Left cardiac atrium (tissue), 4 donors: ENCODE results near the gene TXNL4A. TPM values are rescaled to one million over a fixed set of nuclear protein-coding genes. Genes with fewer than 3 reads are reported as not detected.
A peak's percentile ranks its signal among the peaks of the same experiment; 100 is the strongest.
"Not testable (repeated sequence)": the region's sequence is repeated elsewhere in the genome, so short reads cannot be mapped to it uniquely, and the experiment has no call there.

ENCODE experiments used
- ATAC-seq, 2 donors: fragments of 200-7000 bp; cut with Tn5 transposase; one replicate each; pipeline ENCODE4 v1.9.1; 2020; ENCODE audit warnings: mild to moderate bottlenecking in 2 of 2, moderate library complexity in 2 of 2
- DNase-seq: peaks from one replicate; pipeline ENCODE4 v3.0.0-alpha.2; 2020
- intact Hi-C, 2 donors: fragments of 100-400 bp; cut with DNase I; formaldehyde crosslinking; loops; one replicate each; pipeline versions ENCODE4 v1.14.1 to v1.15.1; 2022 to 2023
- total RNA-seq, 2 donors: library from RNA; stranded (reverse); fragmentation: NEBNext Ultra II Directional; extraction: Animal tissue kit (Norgen Biotek cat#: 25700); gene quantifications; one replicate each; pipeline ENCODE4 v1.2.1, GENCODE V29; 2021
- donor health status: DM: no; HTN: yes; CAD: no.
- donor health status: DM: no; HTN: yes; CAD: no; lungs with severe emphysema.
- donor health status: DM: yes; HTN: yes; CAD: no.
- donor health status: Dilated cardiomyopathy.

TXNL4A gene
- total RNA-seq, 2 donors from 2014 or later: 92.0 to 114 TPM

- ATAC-seq: no peak
- no peak for DNase-seq
- intact Hi-C loops: no loop called here
Measured at GRCh38 chr18:79972720-79973119, 15.6 kb downstream of the TXNL4A start.

- ATAC-seq: no peak
- DNase-seq: no peak
- intact Hi-C loops: no loop called here
Measured at GRCh38 chr18:79971986-79972385, 16.4 kb downstream of the TXNL4A start.

DNA sequence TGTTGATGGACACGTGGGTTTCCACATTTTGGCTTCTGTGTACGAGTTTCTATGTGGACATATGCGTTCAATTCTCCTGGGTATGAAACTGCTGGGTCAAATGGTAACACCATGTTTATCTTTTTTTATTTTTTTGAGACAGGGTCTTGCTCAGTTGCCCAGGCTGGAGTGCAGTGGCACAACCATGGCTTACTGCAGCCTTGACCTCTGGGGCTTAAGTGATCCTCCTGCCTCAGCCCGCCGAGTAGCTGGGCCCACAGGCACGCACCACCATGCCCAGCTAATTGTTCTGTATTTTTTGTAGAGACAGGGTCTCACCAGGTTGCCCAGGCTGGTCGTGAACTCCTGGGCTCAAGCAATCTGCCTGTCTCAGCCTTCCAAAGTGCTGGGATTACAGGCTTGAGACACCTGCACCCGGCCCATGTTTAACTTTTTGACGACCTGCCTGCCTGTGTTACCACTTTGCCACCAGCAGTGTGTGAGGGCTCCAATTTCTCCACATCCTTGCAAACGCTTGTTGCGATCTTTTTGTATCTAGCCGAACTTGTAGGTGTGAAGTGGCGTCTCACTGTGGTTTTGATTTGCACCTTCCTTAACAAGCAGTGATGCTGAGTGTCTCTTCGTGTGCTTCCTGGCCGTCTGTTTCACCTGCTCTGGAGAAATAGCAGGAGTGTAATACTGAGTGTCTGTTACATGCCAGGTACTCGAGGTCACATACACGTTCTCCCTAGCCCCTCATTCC lies 17.0 kb downstream of the TXNL4A start:
- intact Hi-C loops: no loop called here
- ATAC-seq (no peak), DNase-seq (no peak)

GRCh38 chr18:79970419-79971133 lies 17.8 kb downstream of the TXNL4A start:
- ATAC-seq: no peak
- intact Hi-C loops: no loop called here

GRCh38 chr18:79965119-79965902 lies 23.1 kb downstream of the TXNL4A start:
- ATAC-seq (peak; percentile 66 to 71), DNase-seq (no peak)
- intact Hi-C loops: no loop called here

More at GRCh38 chr18:79970419-79971133, 17.8 kb downstream of the TXNL4A start:
- DNase-seq: no peak

DNA sequence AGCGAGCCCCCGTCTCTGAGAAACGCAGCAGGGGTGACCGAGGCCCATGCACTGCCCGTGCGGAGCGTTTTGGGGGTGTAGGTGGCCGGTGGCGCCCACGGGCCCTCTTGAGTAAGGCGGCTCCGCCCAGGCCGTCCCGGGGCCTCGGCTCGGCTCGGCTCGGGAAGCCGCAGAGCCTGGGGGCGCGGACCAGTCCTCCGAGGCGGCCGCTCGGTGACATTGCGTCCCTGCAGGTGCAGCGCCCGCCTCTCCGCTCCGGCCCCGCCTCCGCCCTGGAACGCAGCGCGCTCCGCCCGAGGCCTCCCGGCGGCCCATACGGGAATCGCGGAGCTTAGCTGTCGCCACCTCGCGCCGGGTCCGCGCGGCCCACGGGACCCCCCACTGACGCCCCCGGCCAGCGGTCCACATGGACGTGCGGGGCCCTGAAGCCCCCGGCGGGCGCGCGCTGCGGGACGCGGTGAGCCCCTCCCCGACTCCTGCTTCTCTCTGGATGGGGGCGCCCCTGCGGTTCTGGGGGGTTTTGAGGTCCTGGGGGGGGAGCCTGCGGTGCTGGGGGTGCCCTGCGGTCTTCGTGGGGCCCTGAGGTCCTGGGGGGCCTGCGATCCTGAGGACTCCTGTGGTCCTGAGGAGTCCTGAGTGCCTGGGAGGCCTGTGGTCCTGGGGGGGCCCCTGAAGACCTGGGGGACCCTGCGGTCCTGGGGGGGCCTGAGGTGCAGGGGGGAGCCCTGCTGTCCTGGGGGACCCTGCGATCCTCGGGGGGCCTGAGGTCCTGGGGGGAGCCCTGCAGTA lies 23.8 kb downstream of the TXNL4A start, which contains the start of gene HSBP1L1:
HSBP1L1 (plus strand) TSS at position 314 of the 789 bp plus-strand sequence; CDS start at position 407, 93 bp downstream.
- intact Hi-C loops: no loop called here
- peak; percentile 73 for DNase-seq
- ATAC-seq: peak; percentile 86 to 92

DNA sequence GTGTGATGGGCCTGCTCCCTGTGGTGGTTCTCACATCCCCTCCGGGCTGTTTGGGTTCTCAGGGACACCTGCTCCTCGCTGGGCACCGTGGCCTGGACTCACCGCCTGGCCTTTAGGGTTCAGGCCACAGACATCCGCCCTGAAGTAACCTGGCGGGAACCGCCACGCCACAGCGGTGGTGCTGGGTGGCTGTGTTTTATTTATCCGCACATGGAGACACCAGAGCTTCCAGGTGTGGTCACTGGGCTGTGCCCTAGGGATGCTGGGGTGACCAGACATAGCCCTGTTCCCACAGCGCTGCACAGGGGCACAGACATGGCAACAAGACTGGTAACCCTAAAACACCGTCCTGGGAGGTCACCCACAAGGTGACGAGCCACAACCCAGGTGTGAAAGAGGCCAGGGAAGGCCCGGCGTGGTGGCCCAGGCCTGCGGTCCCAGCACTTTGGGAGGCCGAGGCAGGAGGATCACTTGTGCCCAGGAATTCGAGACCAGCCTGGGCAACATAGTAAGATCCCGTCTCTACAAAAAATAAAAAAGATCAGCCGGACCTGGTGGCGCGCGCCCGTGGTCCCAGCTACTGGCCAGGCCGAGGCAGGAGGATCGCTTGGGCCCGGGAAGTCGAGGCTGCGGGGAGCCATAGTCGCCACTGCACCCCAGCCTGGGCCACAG lies 24.6 kb downstream of the TXNL4A start:
- intact Hi-C loops: no loop called here
- ATAC-seq (no peak), DNase-seq (no peak)

DNA sequence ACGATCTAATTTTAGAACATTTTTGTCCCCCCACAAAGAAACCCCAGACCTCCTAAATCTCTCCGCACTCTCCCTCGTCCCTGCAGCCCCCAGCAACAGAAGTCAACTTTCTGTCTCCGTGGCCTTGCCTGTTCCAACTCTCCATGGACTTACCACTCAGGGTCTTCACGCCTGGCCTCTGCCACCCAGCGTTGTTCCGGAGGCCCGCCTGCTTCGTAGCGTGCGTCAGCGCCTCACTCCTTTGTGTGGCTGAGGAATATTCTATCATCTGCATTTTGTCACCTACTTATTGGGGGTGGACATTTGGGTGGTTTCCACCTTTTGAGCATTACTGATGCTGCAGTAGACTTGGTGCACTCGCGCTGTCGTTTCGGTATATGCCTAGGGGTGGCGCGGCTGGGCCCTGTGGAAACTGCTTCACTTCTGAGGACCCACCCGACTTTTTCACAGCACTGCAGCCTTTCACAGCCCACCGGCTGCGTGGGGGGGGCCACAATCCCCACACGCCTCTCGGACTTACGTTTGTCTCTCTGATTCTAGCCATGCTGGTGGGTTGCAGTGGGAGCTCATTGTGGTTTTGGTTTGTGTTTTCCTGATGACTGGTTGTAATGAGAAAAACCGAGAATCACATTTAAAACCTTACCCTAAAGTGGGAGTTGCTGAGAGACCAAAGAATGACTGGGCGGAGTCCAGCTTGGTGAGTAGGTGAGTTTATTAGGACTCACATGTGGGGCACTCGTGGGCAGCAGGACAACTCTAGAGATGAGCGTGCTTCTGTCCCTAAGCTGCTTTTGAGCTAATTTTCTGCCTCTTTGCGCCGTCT lies 25.3 kb downstream of the TXNL4A start:
- intact Hi-C loops: no loop called here
- DNase-seq (no peak), ATAC-seq (no peak)

DNA sequence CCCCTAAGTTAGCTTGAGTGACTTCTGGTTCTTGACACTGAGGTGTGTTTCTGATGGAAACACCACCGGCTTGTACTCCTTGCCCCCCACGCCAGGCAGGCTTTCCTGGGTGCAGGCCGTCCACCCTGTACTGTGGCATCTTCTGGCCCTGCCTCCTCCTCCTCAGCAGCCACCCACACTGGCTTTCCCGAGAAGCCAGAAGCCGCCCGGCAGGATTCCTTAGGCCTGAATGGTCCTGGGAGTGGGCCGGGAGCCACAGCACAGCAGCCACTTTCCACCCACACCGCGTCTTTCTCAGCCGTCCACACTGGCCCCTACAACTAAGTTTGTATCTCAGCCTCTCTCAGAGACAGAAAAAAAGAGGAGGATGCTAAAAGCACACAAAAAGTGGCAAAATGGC lies 26.1 kb downstream of the TXNL4A start:
- no peak for DNase-seq
- intact Hi-C loops: no loop called here
- ATAC-seq: peak in 1 of 2 donors; percentile 3

DNA sequence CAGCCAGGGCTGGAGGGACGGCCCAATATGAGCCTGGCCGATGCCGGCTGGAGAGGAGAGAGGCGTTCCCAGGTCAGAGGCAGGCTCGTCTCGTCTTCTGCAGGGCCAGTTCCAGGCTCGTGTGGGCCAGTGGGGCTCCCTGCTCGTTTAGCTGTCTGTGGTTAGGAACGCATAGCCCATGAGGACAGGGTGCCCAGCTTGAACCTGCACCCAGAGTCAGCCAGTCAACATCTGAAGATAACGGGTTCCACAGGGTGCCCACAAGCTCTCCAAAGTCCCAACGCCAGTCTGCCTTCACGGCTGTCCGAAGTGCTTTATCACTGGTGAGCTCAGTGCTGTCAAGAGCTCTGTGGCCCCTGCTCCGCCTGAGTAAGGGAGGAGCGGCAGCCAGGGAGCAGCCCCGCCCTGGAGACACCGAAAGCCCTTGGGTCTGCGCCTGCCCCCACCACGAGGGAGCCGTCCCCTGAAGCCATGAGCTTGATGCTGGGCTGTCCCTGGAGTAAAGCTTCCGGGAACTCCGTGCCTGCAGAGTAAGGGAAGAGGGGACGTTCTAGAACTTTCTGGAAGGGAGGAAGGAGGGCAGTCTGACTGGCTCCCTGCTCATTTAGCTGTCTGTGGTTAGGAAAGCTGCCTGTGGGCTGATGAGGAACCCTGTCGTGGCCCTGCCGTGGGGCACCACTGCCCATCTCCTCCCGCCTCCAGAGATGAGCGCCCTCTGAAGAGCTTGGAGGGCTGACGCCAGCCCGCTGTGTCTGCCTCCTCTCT lies 26.7 kb downstream of the TXNL4A start:
- DNase-seq (no peak), ATAC-seq (no peak)
- intact Hi-C loops: no loop called here

DNA sequence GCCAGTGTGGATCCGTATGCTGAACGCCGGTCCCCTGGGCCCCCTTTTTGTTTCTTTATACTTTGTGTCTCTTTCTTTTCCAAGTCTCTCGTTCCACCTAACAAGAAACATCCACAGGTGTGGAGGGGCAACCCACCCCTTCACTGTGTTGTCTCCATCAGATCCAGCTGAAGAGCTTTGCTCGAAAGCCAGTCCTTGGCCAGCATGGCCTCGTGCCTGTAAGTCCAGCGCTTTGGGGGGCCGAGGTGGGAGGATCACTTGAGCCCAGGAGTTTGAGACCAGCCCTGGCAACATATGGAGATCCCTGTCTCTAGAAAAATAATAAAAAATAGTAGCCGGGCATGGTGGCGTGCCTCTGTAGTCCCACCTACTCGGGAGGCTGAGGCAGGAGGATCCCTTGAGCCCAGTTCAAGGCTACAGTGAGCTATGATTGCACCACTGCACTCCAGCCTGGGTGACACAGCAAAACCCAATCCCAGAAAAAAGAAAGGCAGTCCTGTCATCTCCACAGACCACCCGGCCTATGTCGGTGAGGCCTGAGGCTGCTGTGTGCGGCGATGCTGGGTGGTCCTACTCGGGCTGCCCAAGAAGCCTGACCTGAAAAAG lies 27.3 kb downstream of the TXNL4A start:
- ATAC-seq (no peak), DNase-seq (no peak)
- intact Hi-C loops: no loop called here

DNA sequence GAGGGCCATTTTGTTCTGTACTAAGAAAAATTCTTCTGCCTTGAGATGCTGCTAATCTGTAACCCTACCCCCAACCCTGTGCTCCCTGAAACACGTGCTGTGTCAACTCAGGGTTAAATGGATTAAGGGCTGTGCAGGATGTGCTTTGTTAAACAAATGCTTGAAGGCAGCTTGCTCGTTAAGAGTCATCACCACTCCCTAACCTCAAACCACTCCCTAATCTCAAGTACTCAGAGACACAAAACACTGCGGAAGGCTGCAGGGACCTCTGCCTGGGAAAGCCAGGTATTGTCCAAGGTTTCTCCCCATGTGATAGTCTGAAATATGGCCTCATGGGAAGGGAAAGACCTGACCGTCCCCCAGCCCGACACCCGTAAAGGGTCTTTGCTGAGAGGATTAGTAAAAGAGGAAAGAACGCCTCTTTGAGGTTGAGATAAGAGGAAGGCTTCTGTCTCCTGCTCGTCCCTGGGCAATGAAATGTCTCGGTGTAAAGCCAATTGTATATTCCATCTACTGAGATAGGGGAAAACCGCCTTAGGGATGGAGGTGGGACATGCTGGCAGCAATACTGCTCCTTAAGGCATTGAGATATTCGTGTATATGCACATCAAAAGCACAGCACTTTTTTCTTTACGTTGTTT lies 28.1 kb downstream of the TXNL4A start:
- DNase-seq, intact Hi-C loops, ATAC-seq: not testable (repeated sequence)

DNA sequence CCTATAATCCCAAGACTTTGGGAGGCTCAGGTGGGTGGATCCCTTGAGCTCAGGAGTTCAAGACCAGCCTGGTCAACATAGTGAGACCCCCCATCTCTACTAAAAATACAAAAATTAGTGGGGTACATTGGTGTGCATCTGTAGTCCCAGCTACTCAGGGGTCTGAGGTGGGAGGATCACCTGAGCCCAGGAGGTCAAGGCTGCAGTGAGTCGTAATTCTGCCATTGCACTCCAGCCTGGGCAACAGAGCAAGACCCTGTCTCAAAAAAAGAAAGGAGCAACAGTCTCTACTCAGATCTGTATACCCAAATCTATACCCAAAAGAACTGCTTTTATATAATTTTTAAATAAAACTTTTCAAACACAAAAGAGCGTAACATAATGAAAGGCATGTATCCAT lies 29.4 kb downstream of the TXNL4A start:
- intact Hi-C loops: no loop called here
- DNase-seq: no peak

GRCh38 chr18:79956276-79956675 lies 32.1 kb downstream of the TXNL4A start:
- DNase-seq: no peak
- intact Hi-C loops: no loop called here

More for the DNA sequence above, 29.4 kb downstream of the TXNL4A start:
- no peak for ATAC-seq

DNA sequence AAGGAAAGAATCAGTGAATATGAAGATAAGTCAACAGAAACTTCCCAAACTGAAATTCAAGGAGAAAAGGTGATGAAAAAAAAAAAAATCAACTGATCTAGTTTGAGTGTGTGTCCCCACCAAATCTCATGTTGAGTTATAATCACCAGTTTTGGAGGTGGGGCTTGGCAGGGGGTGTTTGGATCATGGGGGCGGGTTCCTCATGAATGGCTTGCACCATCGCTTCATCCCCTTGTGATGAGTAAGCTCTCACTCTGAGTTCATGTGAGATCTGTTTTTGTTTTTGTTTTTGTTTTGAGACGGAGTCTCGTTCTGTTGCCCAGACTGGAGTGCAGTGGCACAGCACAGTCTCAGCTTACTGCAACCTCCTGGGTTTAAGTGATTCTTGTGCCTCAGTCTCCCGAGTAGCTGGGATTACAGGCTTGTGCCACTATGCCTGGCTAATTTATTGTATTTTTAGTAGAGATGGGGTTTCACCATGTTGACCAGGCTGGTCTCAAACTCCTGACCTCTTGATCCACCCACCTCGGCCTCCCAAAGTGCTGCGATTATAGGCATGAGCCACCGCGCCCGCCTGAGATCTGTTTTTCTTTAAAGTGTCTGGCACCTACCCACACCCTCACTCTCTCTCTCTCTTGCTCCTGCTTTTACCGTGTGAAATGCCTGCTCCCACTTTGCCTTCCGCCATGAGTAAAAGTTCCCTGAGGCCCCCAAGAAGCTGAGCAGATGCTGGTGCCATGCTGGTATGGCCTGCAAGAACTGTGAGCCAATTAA lies 32.9 kb downstream of the TXNL4A start:
- intact Hi-C loops: no loop called here
- no peak for ATAC-seq
- no peak for DNase-seq

More at GRCh38 chr18:79956276-79956675, 32.1 kb downstream of the TXNL4A start:
- no peak for ATAC-seq
